Mesothelial cell of epicardium (in vitro differentiated cells): ENCODE measurements around the gene SUCLG2. TPM values are rescaled to one million over a fixed set of nuclear protein-coding genes. Genes with fewer than 3 reads are reported as not detected.

Source experiments
- DNase-seq, 2 experiments: peaks; one replicate each; pipeline ENCODE4 v3.0.0; 2021; ENCODE audit warnings: low spot score in 2 of 2; ENCODE audit not compliant: unreplicated experiment in 2 of 2
- H3K27ac Mint-ChIP-seq: 2 replicates; pipeline ENCODE4 v1.8.0; 2021; ENCODE audit warnings: mixed read lengths
- H3K27me3 Mint-ChIP-seq: 2 replicates; pipeline ENCODE4 v1.8.0; 2021; ENCODE audit warnings: low read depth, mixed read lengths
- H3K36me3 Mint-ChIP-seq: 2 replicates; pipeline ENCODE4 v1.8.0; 2021; ENCODE audit warnings: mixed read lengths
- H3K4me1 Mint-ChIP-seq: 2 replicates; pipeline ENCODE4 v1.8.0; 2021; ENCODE audit warnings: mixed read lengths
- H3K4me3 Mint-ChIP-seq: 2 replicates; pipeline ENCODE4 v1.8.0; 2021; ENCODE audit warnings: mild to moderate bottlenecking, moderate library complexity, mixed read lengths
- H3K9me3 Mint-ChIP-seq: 2 replicates; pipeline ENCODE4 v1.8.0; 2021; ENCODE audit warnings: mixed read lengths
- total RNA-seq: library from RNA; stranded (reverse); gene quantifications from 3 replicates; pipeline ENCODE4 v1.2.1, GENCODE V29; 2021
- TF ChIP-seq, protein P1 (sequence below): fragments of 200-600 bp; sonication (generic); IDR thresholded peaks from one replicate; pipeline ENCODE4 v1.5.0; 2021; ENCODE audit warnings: antibody characterized with exemption; ENCODE audit not compliant: unreplicated experiment

SUCLG2 gene
- total RNA-seq, 1 donor from 2014 or later: 35.0 TPM

GRCh38 chr3:67524046-67524445 lies 130.4 kb downstream of the SUCLG2 start:
- Mint-ChIP-seq H3K27ac (no peak overlapping the region), H3K27me3 (no peaks in the 10 kb centered on the region), H3K36me3 (peaks cover 23% of the 10 kb centered on the region), H3K4me3 (no peak overlapping the region), H3K9me3 (peaks cover 5% of the 10 kb centered on the region), H3K4me1 (peaks cover 20% of the 10 kb centered on the region)
- no peak for DNase-seq
- TF ChIP-seq, protein P1, sequence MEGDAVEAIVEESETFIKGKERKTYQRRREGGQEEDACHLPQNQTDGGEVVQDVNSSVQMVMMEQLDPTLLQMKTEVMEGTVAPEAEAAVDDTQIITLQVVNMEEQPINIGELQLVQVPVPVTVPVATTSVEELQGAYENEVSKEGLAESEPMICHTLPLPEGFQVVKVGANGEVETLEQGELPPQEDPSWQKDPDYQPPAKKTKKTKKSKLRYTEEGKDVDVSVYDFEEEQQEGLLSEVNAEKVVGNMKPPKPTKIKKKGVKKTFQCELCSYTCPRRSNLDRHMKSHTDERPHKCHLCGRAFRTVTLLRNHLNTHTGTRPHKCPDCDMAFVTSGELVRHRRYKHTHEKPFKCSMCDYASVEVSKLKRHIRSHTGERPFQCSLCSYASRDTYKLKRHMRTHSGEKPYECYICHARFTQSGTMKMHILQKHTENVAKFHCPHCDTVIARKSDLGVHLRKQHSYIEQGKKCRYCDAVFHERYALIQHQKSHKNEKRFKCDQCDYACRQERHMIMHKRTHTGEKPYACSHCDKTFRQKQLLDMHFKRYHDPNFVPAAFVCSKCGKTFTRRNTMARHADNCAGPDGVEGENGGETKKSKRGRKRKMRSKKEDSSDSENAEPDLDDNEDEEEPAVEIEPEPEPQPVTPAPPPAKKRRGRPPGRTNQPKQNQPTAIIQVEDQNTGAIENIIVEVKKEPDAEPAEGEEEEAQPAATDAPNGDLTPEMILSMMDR: no peak

- DNase-seq: no peak
- H3K27ac Mint-ChIP-seq: no peak overlapping the region
- no peak overlapping the region for H3K4me3 Mint-ChIP-seq
Observed at GRCh38 chr3:67522081-67522480, 132.3 kb downstream of the SUCLG2 start.

GRCh38 chr3:67521053-67521646 lies 133.3 kb downstream of the SUCLG2 start:
- Mint-ChIP-seq H3K27ac (no peak overlapping the region), H3K4me1 (peaks cover 14% of the 10 kb centered on the region), H3K27me3 (no peaks in the 10 kb centered on the region), H3K4me3 (no peak overlapping the region), H3K36me3 (peaks cover 17% of the 10 kb centered on the region), H3K9me3 (peaks cover 3% of the 10 kb centered on the region)
- TF ChIP-seq, protein P1: no peak
- DNase-seq: no peak

More at GRCh38 chr3:67522081-67522480, 132.3 kb downstream of the SUCLG2 start:
- no peaks in the 10 kb centered on the region for H3K27me3 Mint-ChIP-seq
- TF ChIP-seq, protein P1: no peak
- H3K9me3 Mint-ChIP-seq: peaks cover 5% of the 10 kb centered on the region
- peaks cover 23% of the 10 kb centered on the region for H3K36me3 Mint-ChIP-seq
- H3K4me1 Mint-ChIP-seq: peaks cover 11% of the 10 kb centered on the region

GRCh38 chr3:67518236-67518635 lies 136.2 kb downstream of the SUCLG2 start:
- peaks cover 3% of the 10 kb centered on the region for H3K9me3 Mint-ChIP-seq
- no peak overlapping the region for H3K4me3 Mint-ChIP-seq
- no peaks in the 10 kb centered on the region for H3K27me3 Mint-ChIP-seq
- H3K4me1 Mint-ChIP-seq: peaks cover 21% of the 10 kb centered on the region
- no peak overlapping the region for H3K27ac Mint-ChIP-seq
- H3K36me3 Mint-ChIP-seq: peaks cover 14% of the 10 kb centered on the region
- DNase-seq: no peak
- TF ChIP-seq, protein P1: no peak

DNA sequence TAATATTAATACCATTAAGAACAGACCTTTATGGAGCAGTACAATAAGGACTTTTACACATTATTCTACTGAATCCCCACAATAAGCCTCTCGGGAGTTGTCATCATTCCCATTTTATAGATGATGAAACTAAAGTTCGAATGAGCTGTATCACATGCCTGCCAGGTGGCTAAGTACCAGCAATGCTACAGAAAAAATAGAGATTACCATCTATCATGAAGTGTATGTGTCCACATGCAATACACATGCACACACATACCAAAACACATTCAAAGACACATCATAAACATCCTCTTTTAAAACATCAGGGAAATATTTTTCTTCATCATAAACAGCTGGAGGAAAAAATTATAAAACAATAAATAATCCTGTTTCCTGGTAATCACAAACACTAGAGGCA lies 136.6 kb downstream of the SUCLG2 start:
- Mint-ChIP-seq H3K9me3 (peaks cover 3% of the 10 kb centered on the region), H3K27me3 (no peaks in the 10 kb centered on the region), H3K4me1 (peaks cover 21% of the 10 kb centered on the region), H3K36me3 (peaks cover 14% of the 10 kb centered on the region), H3K4me3 (no peak overlapping the region), H3K27ac (no peak overlapping the region)
- TF ChIP-seq, protein P1: no peak
- DNase-seq: no peak
